Caki2 (cell line): Measurements from ENCODE around the gene OR2M2. TPM values are rescaled to one million over a fixed set of nuclear protein-coding genes. Genes with fewer than 3 reads are reported as not detected.

Experiments
- DNase-seq: peaks from one replicate; pipeline ENCODE4 v3.0.0-alpha.2; 2015; ENCODE audit warnings: low read depth
- in situ Hi-C: cut with HindIII; loops from 2 replicates; pipeline ENCODE4 v1.10.0; 2016; ENCODE audit warnings: low sequenced_read_pairs, low pct_unique_long_range_greater_than_20kb, mixed read lengths
- total RNA-seq: library from RNA; depleted of rRNA; stranded (reverse); fragments of >200 nt; shearing (Covaris generic); gene quantifications from 2 replicates; pipeline ENCODE4 v1.2.3, GENCODE V29; 2014; ENCODE audit warnings: low replicate concordance; rRNA removed

The OR2M2 gene
- total RNA-seq, 1 experiment from 2014 or later = not detected

DNA sequence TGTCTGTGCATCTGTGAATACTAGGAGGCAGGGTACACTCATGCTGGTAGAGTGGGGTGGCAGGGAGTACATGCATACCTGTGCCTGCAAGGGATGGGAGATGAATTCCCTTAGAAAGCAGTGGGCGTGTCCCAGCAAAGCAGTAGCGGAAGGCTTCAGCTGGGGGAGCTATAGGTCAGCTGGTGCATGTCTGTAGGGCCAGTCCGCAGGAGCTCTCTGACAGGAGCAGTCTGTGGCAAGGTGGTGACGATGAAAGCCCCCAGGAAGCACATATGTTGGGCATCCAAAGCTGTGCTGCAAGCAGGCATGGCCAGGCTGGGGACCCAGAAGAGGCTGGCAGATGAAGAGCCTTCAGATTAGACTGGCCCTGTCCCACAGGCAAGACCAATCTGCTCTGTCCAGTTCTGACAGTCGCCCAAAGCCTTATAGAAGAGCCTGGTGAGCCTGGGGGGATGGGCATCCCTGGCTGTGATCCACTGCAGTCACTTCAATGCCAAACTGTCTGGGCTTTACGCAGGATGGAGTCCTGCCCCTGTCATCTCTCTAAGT, 54.8 kb downstream of the OR2M2 start:
- no peak for DNase-seq
- in situ Hi-C loops = no loop called here

Other genes starting within 250 kb of the OR2M2 start
- gene OR2AJ1, start 249.9 kb upstream of the OR2M2 start, total RNA-seq = not detected in 2 replicates
- not detected in 2 replicates for gene OR2L8, start 226.0 kb upstream of the OR2M2 start, total RNA-seq
- not detected in 2 replicates for gene OR2AK2, start 209.6 kb upstream of the OR2M2 start, total RNA-seq
- not detected in 2 replicates for gene OR2L5, start 161.2 kb upstream of the OR2M2 start, total RNA-seq
- gene OR2L2, start 144.8 kb upstream of the OR2M2 start, total RNA-seq = not detected in 2 replicates
- not detected in 2 replicates for gene OR2L3, start 128.0 kb upstream of the OR2M2 start, total RNA-seq
- not detected in 2 replicates for gene OR2L13, start 79.6 kb upstream of the OR2M2 start, total RNA-seq
- not detected in 2 replicates for gene OR2M5, start 29.7 kb upstream of the OR2M2 start, total RNA-seq
- not detected in 2 replicates for gene OR2M3, start 22.4 kb downstream of the OR2M2 start, total RNA-seq
- gene OR2M4, start 56.6 kb downstream of the OR2M2 start, total RNA-seq = not detected in 2 replicates
- not detected in 2 replicates for gene OR2T33, start 103.2 kb downstream of the OR2M2 start, total RNA-seq
- not detected in 2 replicates for gene OR2T12, start 128.6 kb downstream of the OR2M2 start, total RNA-seq
- not detected in 2 replicates for gene OR2M7, start 149.7 kb downstream of the OR2M2 start, total RNA-seq
- not detected in 2 replicates for gene OR14C36, start 174.0 kb downstream of the OR2M2 start, total RNA-seq
- not detected in 2 replicates for gene OR2T4, start 186.8 kb downstream of the OR2M2 start, total RNA-seq
- gene OR2T6, start 200.9 kb downstream of the OR2M2 start, total RNA-seq = not detected in 2 replicates
- gene OR2T1, start 228.2 kb downstream of the OR2M2 start, total RNA-seq = not detected in 2 replicates